Measurements from ENCODE around the gene HOMER2. TPM values are rescaled to one million over a fixed set of nuclear protein-coding genes. Genes with fewer than 3 reads are reported as not detected.

HOMER2 gene
- total RNA-seq, 1 donor from 2014 or later, result 9.4 TPM

GRCh38 chr15:82966671-82967071 lies 14.2 kb upstream of the HOMER2 start:
- Mint-ChIP-seq H3K4me1 (no peaks in the 10 kb centered on the region), H3K4me3 (no peak overlapping the region), H3K36me3 (ENCODE audit: low read depth) (no peaks in the 10 kb centered on the region), H3K27ac (no peak overlapping the region), H3K9me3 (no peaks in the 10 kb centered on the region), H3K27me3 (no peaks in the 10 kb centered on the region)
- no peak for TF ChIP-seq CTCF (IDR thresholded peaks at IDR 0.05)
- DNase-seq (no peak), ATAC-seq (ENCODE audit: low read depth) (no peak)
- POLR2A ChIA-PET, result no interaction called here
- intact Hi-C loops (cut with micrococcal nuclease), result no loop called here
- CTCF ChIA-PET, result no interaction called here

- TF ChIP-seq CTCF (IDR thresholded peaks at IDR 0.05), result no peak
- no peaks in the 10 kb centered on the region for H3K4me1 Mint-ChIP-seq
- H3K36me3 Mint-ChIP-seq (ENCODE audit: low read depth), result no peaks in the 10 kb centered on the region
- intact Hi-C loops (cut with micrococcal nuclease), result no loop called here
- ChIA-PET POLR2A (no interaction called here), CTCF (no interaction called here)
- no peak overlapping the region for H3K4me3 Mint-ChIP-seq
- H3K27me3 Mint-ChIP-seq, result no peaks in the 10 kb centered on the region
- H3K9me3 Mint-ChIP-seq, result no peaks in the 10 kb centered on the region
- H3K27ac Mint-ChIP-seq, result no peak overlapping the region
- ATAC-seq (ENCODE audit: low read depth) (no peak), DNase-seq (no peak)
Measured at GRCh38 chr15:82964890-82965289, 12.4 kb upstream of the HOMER2 start.

GRCh38 chr15:82963471-82964341 lies 11.2 kb upstream of the HOMER2 start:
- intact Hi-C loops (cut with micrococcal nuclease), result no loop called here
- no peaks in the 10 kb centered on the region for H3K27me3 Mint-ChIP-seq
- CTCF ChIA-PET, result no interaction called here
- ATAC-seq (ENCODE audit: low read depth) (no peak), DNase-seq (no peak)
- no peaks in the 10 kb centered on the region for H3K9me3 Mint-ChIP-seq
- H3K27ac Mint-ChIP-seq, result no peak overlapping the region
- no peaks in the 10 kb centered on the region for H3K4me1 Mint-ChIP-seq
- POLR2A ChIA-PET, result no interaction called here
- TF ChIP-seq CTCF (IDR thresholded peaks at IDR 0.05), result no peak
- H3K4me3 Mint-ChIP-seq, result no peak overlapping the region
- H3K36me3 Mint-ChIP-seq (ENCODE audit: low read depth), result no peaks in the 10 kb centered on the region

GRCh38 chr15:82960766-82961165 lies 8.2 kb upstream of the HOMER2 start:
- Mint-ChIP-seq H3K27me3 (no peaks in the 10 kb centered on the region), H3K4me1 (no peaks in the 10 kb centered on the region), H3K36me3 (ENCODE audit: low read depth) (no peaks in the 10 kb centered on the region), H3K27ac (no peak overlapping the region), H3K9me3 (no peaks in the 10 kb centered on the region), H3K4me3 (no peak overlapping the region)
- ATAC-seq (ENCODE audit: low read depth), result no peak
- TF ChIP-seq CTCF (IDR thresholded peaks at IDR 0.05), result no peak
- ChIA-PET POLR2A (no interaction called here), CTCF (no interaction called here)
- no peak for DNase-seq
- intact Hi-C loops (cut with micrococcal nuclease), result no loop called here

- DNase-seq (no peak), ATAC-seq (ENCODE audit: low read depth) (no peak)
- no peak for TF ChIP-seq CTCF (IDR thresholded peaks at IDR 0.05)
- Mint-ChIP-seq H3K27me3 (no peaks in the 10 kb centered on the region), H3K27ac (no peak overlapping the region), H3K36me3 (ENCODE audit: low read depth) (no peaks in the 10 kb centered on the region), H3K4me1 (no peaks in the 10 kb centered on the region), H3K4me3 (no peak overlapping the region), H3K9me3 (no peaks in the 10 kb centered on the region)
- intact Hi-C loops (cut with micrococcal nuclease), result no loop called here
- CTCF ChIA-PET, result no interaction called here
- POLR2A ChIA-PET, result no interaction called here
Measured at GRCh38 chr15:82959423-82959822, 6.9 kb upstream of the HOMER2 start.

Data from activated B cell treated with CpG ODN at 0.5 μM for 24 hours (primary cell).